Cerebellar cortex (tissue), 1 donor: Measurements from ENCODE around the gene UBE2G1.

Experiments
- DNase-seq: peaks from one replicate; pipeline ENCODE4 v3.0.0-alpha.2; 2015; ENCODE audit warnings: low spot score

UBE2G1 gene

GRCh38 chr17:4334332-4334731 is 32.1 kb downstream of the UBE2G1 start:
- DNase-seq = no peak

DNA sequence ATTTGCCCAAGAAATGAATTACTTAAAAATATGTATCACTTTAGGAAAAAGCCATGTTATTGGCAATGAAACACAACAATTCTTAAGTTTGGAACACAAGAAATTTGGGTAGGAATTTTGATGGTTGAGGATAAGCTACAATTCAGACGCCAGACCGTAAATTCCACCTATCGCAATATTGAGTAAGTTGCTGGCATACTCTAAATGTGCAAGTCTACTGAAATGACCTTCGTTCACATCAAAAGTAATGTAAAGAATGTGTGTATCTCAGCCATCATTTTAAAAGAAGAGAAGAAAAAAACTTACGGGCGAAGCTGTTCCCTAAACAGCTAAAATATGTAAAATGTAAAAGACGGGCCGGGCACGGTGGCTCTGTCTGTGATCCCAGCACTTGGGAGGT is 33.4 kb downstream of the UBE2G1 start:
- DNase-seq = no peak

GRCh38 chr17:4332296-4332970 is 34.0 kb downstream of the UBE2G1 start:
- DNase-seq = no peak

DNA sequence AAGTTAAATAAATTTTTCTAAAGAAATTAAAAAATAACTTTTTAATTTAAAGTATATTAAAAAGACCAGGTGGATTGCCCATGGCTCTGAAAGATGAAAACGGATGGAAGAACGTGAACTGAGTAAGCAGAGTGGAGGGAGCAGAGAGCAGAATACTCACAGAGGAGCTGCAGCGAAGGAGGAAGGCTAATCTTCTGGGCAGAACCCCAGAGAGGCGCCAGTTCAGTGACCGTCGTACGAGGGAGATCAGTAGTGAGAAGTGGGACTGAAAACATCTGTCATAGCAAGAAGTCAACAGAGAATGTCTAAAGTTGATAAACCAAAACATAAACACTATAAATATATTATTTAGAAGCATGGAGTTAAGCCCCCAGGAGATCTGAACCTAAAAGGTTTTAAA is 34.9 kb downstream of the UBE2G1 start:
- no peak for DNase-seq

DNA sequence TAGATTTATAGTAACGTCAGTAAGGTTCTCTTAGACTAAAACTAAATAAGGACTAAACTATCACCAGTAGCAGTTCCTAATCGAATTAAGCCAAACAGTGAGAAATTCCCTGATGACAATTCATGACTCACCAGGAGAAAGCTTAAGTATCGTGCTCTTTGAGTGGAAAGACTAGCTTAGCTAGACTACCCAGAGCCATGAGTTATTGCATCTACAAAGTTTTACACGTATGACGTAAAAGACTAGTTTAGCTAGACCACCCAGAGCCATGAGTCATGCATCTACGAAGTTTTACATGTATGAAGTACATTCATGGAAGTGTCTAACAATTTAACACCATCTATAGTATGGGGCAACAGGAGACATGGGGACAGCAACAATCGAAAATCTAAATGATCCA is 36.6 kb downstream of the UBE2G1 start:
- DNase-seq = no peak

DNA sequence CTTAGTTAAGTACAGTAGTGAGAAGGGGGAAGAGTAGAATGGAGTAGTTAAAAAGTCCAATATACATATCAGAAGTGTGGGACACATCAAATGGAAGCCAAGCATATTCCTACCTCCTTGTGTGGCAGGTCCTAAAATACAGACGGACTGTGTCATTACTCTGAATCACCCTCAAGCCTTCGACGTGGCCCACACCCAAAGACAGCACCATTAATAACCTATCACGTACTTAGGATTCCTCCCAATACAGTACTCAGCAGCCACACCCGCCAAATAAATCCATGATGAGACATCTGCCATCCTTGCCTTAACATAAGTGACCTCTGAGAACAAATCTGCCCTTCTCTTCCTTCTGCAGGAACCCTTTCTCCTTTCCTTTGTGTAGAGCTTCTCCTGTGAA is 38.9 kb downstream of the UBE2G1 start:
- no peak for DNase-seq

DNA sequence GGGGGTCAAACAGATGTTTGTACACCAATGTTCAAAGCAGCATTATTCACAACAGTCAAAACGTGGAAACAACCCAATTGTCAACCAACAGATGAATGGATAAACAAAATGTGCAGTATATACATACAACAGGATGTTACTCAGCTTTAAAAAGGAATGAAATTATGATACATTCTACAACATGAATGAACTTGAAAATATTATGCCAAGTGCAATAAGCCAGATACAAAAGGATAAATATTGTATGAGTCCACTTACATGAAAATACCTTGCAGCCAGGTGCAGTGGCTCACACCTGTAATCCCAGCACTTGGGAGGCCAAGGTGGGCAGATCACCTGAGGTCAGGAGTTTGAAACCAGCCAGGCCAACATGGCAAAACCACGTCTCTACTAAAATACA is 39.9 kb downstream of the UBE2G1 start:
- no peak for DNase-seq

GRCh38 chr17:4326112-4326511 is 40.4 kb downstream of the UBE2G1 start:
- no peak for DNase-seq

- no peak for DNase-seq
Measured at GRCh38 chr17:4324463-4324862, 42.0 kb downstream of the UBE2G1 start.

GRCh38 chr17:4319221-4319620 is 47.3 kb downstream of the UBE2G1 start:
- DNase-seq = no peak

DNA sequence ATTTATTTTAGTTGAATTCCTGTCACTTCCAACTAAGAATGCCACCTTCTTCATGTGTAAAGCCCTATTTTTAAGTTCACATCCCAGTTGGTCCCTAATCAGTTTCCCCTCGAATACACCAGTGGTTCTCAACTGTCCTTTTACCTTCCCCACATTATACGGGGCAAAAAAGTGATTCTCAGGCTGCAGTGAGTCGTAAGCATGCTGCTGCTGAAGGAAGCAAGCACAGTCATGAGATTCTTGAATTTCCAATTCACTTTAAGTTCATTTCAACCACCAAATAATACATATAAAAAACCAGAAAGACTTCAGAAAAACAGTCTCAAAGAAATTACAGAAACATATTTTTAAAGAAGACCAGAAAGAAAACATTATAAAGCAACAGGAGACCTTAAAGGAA is 47.9 kb downstream of the UBE2G1 start:
- no peak for DNase-seq

- no peak for DNase-seq
Measured at GRCh38 chr17:4318186-4318585, 48.3 kb downstream of the UBE2G1 start.

- peak; percentile 22 for DNase-seq
Measured at GRCh38 chr17:4317610-4318009, 48.9 kb downstream of the UBE2G1 start.

DNA sequence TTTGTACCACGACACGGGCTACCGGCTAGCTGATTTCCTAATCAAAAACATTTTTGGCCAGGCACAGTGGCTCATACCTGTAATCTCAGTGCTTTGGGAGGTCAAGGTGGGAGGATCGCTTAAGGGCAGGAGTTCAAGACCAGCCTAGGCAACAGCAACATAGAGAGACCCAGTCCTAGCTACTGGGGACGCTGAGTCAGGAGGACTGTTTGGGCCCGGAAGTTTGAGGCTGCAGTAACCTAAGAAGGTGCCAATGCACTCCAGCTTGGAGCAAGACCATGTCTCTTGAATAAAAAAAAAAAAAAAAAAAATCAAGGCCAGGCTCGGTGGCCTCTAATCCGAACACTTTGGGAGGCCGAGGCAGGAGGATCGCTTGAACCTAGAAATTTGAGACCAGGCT is 49.8 kb downstream of the UBE2G1 start:
- no peak for DNase-seq

DNA sequence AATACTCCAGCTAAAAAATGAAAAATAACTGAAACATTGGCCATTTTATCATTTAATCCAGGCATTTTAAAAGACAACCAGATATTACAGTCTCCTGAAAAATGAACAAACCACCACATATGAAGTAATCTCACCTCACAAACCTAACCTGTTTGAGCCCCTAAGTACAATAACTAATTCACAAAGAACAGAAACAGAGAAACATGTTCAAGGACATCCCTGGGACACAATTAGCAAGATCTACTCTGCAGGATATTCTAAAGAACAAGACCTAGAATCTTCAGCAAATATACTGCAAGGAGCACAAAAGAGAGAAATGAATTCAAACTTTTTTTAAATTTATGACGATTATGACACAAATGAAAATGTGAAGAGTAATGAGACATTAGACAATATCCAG is 51.9 kb downstream of the UBE2G1 start:
- no peak for DNase-seq

- DNase-seq = no peak
Measured at GRCh38 chr17:4314179-4314578, 52.3 kb downstream of the UBE2G1 start.

- DNase-seq = no peak
Measured at GRCh38 chr17:4313221-4314114, 53.0 kb downstream of the UBE2G1 start.

DNA sequence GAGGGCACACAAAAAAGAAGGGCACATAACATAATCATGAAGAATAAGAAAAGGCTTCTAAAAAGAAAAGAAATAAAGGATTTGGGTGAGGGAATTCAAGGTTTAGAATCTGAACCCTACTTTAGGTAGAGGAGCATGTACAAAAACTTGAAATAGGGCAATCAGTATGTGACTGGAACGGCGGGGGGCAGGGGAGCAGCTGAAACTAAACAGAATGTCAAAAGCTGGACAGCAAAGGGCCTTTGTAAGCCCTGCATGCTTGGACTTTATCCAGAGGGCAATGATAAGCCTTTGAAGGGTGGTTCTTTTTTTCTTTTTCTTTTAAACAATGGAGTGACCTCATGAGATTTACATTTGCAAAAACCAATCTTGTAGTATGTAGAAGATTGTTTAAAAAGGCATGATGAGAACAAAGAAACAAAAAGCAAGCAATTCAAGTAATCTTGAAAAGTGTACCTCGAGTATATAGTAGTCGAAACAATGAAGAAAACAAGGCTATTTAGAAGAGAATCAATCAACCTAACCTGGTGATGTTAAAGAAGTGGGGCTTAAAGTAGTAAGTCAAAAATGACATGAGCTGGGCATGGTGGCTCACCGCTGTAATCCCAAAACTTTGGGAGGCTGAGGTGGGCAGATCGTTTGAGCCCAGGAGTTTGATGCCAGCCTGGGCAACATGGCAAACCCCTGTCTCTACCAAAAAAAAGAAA is 56.0 kb downstream of the UBE2G1 start:
- peak; percentile 19 for DNase-seq

DNA sequence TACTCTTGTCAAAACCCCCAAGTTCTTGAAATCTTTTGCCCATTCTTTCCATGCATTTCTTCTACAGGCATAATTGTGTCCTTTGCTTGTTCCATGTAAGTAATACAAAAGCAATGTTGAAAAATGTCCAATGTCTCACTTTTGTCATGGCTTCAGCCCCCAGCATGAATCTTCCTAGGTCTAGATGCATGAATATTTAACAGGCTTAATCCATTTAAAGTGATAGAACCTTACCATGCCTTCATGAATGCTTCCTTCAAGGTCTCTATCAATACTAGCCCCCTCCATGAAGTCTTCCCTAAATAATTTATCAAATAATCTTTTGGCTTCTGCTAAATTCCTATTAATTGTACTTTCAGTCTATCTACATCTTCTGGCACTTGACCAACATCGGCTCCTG is 56.6 kb downstream of the UBE2G1 start:
- DNase-seq = no peak

- no peak for DNase-seq
Measured at GRCh38 chr17:4307179-4307930, 59.1 kb downstream of the UBE2G1 start.

- no peak for DNase-seq
Measured at GRCh38 chr17:4305224-4305623, 61.3 kb downstream of the UBE2G1 start.

DNA sequence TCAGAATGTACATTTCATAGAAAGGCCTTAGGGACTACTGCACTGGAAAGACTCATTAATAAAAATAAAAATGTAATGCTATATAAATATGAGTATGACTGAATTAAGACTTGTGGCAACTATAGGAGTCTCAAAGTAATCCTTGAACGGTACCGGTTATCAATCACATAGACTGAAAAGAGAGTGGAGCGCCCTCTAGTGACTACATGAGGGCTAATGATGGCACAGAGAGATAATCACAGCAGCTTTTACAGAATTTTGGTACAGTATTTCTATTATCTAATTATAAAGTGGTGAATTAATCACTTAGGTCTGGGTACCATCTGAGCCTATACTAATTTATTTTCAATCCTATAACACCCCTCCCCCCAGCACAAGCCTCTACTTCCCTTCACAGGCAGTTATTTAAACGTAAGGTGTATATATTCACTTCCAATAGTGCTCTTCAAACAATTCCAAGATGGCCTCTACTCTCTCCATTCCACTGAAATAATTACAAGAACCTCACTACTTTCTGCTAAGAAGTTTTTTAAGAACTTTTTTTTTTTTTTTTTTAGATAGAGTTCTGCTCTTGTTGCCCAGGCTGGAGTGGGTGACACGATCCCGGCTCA is 62.0 kb downstream of the UBE2G1 start:
- peak; percentile 58 for DNase-seq
